ENCODE measurements around the gene ANKRD18A.
"Not testable (repeated sequence)": the region's sequence is repeated elsewhere in the genome, so short reads cannot be mapped to it uniquely, and the experiment has no call there.

ANKRD18A gene

DNA sequence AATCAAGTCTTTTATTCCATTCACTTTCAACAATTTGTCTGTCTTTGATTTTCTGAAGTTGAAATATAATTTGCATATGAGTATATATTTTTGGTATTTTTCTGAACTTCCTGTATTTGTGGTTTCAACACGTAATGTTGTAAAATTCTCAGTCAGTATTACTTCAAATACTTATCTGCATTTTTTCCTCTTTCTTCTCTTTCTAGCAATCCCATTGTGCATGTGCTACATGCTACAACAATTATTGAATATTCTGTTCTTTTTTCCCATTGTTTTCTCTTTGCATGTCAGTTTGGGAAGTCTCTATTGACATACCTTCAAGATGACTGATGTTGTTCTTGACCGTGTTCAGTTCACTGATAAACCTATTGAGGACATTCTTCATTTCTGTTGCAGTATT lies 5.6 kb upstream of the ANKRD18A start:
- DNase-seq (ENCODE audit: low read depth in 2 of 2): no peak

DNA sequence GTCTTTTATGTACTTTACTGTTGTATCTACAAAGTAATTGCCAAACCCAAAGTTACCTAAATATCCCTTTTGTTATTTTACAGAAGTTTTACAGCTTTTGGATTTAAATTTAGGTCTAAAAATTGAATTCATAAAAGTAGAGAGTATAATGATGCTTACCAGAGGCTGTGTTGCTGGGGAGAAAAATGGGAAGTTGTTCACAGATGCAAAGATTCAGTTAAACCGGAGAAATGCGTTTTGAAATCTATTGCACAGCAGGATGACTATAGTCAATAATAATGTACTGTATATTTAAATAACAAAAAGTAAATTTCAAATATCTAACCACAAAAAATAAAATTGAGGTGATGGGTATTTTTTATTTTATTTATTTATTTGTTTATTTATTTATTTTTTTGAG lies 2.6 kb upstream of the ANKRD18A start:
- no peak for DNase-seq (ENCODE audit: low read depth in 2 of 2)

DNA sequence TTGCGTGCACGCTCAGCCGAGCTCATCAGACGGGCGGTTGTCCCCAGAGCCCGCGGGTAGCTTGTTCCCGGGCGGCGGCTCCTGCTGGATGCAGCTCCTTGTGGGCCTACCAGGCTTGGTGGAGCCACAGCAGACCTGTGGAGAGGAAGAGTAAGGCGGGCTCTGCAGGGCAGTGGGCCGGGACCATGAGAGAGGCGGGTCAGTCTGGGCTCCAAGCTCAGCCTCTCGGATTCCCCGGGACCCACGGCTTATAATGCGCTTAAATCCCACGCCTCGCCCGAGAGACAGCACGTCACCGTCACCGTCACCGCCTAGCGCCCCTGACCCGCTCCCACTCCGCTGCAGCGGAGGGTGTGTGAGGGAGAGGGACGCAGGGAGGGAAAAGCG lies 1.9 kb upstream of the ANKRD18A start:
- DNase-seq (ENCODE audit: low read depth in 2 of 2): peak in 1 of 2 experiments; percentile 7

DNA sequence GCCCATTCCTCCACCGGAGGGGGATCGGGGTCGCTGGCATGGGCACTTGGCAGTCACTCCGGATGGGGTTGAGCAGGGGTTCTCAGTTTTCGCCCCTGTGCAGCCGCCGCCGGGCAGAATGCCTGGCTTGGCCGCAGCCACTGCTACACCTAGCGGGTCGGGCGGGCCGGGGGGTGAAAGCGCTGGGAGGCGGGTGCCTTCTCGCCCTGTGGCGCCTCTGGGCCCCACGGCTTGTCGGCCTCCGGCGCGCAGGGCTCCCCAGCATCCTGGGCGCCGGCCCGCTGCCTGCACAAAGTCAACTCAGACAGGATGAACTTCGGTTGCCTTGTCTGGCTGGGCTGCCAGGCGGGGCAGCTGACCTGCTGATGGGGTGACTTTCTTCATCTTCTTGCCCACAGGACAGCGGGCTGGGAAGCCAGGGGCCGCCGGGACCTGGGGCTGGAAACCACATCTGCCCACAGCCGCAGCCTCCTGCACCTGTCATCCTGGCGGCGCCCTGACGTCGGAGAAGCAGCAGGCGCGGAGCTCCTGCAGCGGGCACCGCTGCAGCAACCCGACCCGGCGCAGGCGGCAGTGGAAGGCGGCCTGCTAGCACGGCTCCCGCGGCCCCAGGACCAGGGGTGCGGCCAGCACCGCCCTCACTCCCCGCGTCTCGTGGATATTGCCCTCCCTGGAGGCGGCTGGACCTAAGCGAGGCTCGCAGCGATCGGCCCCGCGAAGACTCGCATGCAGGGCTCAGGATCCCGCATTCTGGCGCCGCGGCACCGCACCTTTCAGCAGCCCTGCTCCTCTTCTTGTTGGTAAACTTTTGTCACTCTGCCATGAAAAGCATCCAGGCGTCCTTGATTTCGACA lies 1.3 kb upstream of the ANKRD18A start:
- DNase-seq (ENCODE audit: low read depth in 2 of 2): peak in 1 of 2 experiments; percentile 26

DNA sequence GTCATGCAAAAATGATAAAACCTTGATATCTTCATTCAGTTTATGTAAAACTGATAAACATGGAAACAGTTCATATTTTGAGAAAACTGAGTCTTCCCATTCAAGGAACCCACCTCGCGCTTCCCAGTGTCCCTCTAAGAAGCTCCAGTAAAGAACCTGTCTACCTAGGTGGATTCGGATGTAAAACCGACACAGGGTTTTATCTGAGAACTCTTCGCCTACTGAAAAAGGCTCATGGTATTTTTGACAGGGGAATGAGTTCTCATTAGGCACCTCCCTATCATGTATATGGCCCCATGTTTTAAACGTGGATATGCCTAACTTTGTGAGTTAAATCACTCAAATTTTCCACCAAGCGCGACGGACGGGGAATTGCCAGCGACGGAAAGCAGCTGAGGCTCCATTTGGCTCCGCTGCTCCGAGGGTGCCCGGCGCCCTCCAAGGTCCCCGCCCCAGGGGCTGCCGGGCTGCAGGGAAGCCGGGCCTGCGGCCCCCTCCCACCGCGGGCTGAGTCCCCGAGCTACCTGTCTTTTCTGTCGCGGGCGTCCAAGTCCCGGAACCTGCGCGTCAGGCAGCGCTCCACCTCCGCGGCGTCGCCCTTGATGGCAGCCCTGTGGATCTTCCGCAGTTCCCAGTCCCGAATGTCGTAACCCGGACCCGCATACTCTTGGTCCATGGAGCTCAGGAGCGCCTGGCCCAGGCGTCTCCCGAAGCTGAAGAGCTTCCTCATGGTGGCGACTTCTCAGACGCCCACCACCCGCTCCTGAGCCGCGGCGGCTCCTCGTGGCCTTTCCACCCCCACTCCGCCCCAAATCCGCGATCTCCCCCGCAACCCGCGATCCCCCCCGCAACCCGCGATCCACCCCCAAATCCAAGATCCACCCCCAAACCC lies 594 bp downstream of the ANKRD18A start:
- DNase-seq (ENCODE audit: low read depth in 2 of 2): peak in 1 of 2 experiments; percentile 37

DNA sequence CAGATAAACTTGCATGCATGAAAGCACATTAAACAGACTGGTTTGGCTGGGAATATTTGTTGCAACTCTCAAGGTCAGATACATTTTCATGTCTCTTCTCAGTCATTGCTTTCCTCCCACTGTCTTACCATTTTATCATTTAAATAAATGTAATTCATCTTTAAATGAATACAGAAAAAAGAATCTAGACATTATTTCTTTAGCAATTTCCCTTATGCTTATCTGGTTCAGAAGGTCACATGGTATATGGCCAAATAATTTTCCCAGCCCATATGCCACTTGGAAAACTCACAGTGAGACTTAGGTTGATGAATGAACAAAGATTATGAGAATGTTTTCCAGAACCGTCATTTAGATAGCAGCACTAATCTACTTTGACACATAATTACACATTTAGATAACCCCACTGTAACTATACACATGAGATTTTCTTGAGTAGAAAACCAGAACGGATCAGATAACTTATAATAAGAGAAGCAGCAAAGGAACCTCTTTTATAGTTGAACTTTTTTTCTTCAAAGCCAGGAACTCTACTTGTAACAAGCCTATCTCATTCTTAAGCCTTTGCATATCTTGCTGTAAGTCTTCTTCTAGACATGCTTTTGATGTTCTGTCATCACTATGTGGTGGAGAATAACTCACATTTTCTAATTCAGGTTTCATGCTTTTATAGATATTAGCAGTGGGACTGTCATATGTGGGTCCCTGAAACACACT lies 22.2 kb downstream of the ANKRD18A start:
- DNase-seq (ENCODE audit: low read depth in 2 of 2): not testable (repeated sequence)

DNA sequence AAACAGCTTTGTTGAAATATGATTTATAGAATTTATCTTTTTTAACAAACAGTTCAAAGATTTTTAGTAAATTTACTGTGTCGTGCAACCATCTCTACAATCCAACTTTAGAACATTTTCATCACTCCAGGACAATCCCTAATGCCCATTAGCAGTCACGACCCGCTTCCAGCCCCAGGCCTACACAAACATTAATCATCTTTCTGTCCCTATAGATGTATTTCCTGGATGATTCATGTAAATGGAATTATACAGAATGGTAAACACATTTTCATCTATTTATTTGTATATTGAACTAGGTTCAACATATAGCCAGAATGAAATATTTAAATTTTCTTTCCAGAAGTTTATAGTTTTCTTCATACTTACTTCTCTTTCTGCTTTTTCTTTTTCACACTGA lies 25.3 kb downstream of the ANKRD18A start:
- DNase-seq (ENCODE audit: low read depth in 2 of 2): not testable (repeated sequence)

DNA sequence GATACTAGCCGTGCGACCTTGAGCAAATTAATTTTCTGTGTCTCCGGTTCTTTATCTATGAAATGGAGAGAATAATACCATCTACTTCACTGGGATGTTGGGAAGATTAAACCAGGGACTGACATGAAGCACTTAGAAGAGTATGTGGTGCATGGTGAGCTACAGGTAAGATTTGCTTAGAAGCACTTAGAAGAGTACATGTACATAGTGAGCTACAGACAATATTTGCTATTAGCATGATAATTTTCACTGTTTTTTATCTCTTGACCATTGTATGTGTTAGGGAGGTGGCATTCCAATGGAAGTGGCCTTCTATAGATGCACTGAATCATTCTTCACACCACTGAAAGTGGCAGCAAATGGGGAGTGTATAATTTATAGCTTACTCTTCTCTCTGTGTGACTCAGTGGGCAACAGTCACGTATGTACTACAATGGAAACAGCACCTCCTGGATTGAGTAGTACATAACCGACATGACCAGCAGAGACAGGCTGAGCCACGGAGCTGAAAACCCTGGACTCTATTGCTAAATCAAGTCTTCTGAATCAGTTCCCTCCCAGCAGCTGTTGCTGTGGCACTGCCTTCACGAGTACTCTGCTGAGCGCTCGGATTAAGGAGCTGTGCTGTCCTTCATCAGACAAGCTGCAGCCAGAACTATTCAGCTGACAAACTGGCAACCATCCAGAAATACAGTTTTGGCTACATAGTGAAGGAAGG lies 28.9 kb downstream of the ANKRD18A start:
- not testable (repeated sequence) for DNase-seq (ENCODE audit: low read depth in 2 of 2)

DNA sequence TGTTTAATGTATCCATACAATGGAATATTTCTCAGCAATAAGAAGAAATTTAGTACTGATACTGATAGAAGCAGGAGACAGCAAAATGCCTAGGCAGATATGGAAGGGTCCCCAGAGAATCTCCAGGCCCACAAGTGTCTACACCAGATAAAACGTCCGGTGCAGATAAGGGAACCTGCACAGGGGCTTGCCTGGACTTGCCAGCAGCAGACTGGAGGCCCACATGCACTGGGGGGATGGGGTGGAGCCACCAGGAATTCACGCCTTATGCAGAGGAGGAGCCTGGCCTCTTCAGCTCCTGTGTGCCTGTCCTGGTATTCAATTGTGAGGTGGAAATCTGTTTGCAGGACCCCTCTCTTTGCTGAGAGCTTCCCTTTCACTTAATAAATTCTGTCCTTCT lies 36.6 kb downstream of the ANKRD18A start:
- not testable (repeated sequence) for DNase-seq (ENCODE audit: low read depth in 2 of 2)

DNA sequence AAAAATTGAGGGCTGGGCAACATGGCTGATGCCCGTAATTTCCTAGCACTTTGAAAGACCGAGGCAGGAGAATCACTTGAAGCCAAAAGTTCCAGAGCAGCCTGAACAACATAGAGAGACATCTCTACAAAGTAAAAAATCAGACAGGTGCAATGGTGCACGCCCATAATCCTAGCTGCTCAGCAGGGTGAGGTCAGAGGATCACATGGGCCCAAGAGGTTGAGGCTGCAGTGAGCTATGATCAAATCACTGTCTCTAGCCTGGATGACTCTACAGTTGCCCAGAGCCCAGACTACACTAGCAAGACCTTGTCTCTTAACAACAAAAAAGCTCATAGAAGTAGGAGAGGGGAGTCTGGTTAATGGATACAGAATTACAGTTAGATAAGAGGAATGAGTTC lies 40.3 kb downstream of the ANKRD18A start:
- DNase-seq (ENCODE audit: low read depth in 2 of 2): not testable (repeated sequence)

DNA sequence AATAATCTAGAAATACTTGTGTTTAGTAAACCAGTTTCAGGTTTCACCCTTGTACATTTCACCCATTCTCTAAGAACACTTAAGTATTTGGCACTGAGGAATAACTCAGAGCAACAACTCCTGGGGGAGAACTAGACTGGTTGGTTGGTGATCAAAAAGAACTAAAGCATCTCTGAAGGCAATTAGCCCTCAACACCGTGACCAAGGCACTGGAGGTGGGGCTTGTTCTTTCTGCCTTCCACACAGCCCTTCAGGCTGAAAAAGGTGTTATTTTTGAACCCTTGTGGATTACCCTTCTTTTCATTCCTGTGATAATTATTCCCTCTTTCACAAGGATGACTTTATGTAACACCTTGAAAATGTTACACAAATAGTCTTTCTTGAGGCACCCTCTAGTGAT lies 44.2 kb downstream of the ANKRD18A start:
- DNase-seq (ENCODE audit: low read depth in 2 of 2): not testable (repeated sequence)

DNA sequence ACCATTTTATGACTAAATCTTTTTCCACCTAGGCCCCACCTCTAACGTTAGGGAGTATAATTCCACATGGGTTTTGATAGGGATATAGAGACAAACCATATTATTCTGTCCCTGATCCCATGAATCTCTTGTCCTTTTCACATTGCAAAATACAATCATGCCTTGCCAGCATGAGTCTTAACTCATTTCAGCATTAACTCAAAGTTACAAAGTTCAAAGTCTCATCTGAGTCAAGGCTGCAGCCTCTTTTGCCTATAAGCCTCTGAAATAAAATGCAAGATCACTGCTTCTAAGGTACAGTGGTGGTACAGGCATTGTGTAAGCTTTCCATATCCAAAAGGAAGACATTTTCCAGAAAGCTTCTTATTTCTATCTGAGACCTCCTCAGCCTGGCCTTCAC lies 54.3 kb downstream of the ANKRD18A start:
- not testable (repeated sequence) for DNase-seq (ENCODE audit: low read depth in 2 of 2)

DNA sequence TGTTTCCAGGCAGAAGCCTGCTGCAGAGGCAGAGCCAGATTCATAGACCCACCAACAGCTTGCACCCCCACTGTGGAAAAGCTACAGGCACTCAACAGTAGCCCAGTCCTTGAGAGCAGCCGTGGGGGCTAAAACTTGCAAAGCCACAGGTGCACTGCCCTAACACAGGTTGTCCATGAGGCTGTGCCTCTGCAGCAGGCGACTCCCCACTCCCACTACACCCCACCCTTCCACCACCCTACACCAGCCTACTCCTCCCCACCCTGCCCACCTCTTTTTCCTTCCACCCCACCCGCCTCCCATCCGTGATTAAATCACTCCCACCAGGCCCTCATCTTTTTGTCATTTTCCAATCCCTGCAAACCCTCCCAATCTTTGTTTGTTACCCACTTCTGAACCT lies 55.2 kb downstream of the ANKRD18A start:
- not testable (repeated sequence) for DNase-seq (ENCODE audit: low read depth in 2 of 2)

DNA sequence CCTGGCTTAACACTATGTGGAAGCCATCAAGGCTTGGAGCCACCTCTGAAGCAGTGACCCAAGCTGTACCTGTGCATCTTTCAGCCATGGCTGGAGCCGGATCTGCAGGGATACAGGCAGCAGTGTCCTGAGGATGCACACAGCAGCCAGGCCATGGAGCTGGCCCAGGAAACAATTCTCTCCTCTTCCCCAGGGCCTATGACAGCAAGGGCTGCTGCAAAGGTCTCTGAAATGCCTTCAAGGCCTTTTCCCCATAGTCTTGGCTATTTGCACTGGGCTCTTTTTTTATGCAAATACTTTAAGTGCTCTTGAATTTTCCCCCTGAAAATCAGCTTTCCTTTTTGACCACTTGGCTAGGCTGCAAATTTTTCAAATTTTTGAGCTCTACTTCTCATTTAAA lies 56.5 kb downstream of the ANKRD18A start:
- not testable (repeated sequence) for DNase-seq (ENCODE audit: low read depth in 2 of 2)

DNA sequence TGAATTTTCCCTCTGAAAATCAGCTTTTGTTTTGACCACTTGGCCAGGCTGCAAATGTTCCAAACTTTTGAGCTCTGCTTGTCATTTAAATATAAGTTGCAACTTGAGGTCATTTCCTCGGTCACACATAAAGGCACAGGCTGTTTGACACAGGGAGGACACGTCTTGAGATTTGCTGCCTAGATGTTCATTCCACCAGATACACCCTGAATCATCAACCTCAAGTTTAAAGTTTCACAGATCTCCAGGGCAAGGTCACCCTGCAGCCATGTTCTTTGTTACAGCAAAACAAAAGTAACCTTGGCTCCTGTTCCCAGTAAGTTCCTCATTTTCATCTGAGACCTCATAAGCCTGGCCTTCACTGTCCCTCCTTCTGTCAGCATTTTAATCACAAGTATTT lies 59.3 kb downstream of the ANKRD18A start:
- not testable (repeated sequence) for DNase-seq (ENCODE audit: low read depth in 2 of 2)

DNA sequence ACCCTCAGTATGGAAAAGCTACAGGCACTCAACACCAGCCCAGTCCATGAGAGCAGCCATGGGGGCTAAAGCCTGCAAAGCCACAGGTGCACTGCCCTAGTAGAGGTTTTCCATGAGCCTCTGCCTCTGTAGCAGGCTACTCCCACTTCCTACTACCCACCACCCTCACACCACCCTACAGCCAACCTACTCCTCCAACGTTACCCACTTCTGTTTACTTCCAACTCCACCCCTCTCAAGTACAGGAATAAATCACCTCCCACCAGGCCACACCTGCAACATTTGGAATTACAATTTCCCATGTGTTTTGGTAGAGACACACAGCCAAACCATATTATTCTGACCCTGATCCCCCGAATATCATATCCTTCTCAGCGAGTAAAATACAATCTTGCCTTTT lies 61.2 kb downstream of the ANKRD18A start:
- DNase-seq (ENCODE audit: low read depth in 2 of 2): not testable (repeated sequence)

DNA sequence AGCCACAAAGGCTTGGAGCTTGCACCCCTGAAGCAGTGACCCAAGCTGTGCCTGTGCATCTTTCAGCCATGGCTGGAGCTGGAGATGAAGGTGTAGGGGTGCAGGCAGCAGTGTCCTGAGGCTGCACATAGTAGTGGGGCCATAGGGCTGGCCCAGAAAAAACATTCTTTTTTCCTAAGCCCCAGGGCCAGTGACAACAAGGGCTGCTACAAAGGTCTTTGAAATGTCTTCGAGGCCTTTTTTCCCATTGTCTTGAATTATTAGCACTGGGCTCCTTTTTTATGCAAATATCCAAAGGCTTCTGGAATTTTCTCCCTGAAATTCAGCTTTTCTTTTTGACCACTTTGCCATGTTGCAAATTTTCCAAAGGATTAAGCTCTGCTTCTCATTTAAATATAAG lies 62.6 kb downstream of the ANKRD18A start:
- not testable (repeated sequence) for DNase-seq (ENCODE audit: low read depth in 2 of 2)

DNA sequence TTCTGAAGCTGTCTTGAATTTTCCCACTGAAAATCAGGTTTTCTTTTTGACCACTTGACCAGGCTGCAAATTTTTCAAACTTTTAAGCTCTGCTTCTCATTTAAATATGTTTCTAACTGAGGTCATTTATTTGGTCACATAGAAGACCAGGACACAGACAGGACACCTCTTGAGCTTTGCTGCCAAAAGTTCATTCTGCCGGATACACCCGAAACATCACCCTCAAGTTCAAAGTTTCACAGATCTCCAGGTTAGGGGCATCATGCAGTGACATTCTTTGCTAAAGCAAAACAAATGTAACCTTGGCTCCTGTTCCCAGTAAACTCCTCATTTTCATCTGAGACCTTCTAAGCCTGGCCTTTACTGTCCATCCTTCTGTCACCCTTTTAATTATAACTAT lies 65.4 kb downstream of the ANKRD18A start:
- DNase-seq (ENCODE audit: low read depth in 2 of 2): not testable (repeated sequence)

DNA sequence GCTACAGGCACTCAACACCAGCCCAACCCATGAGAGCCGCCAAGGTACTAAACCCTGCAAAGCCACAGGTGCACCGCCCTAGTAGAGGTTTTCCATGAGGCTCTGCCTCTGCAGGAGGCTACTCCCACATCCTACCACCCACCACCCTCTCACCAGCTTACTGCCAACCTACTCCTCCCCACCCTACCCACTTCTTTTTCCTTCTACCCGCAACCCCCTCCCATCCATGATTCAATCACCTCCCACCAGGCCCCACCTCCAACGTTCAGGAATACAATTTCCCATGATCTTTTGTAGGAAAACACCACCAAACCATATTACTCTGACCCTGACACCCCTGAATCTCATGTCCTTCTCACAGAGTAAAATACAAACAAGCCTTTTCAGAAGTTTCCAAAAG lies 67.4 kb downstream of the ANKRD18A start:
- DNase-seq (ENCODE audit: low read depth in 2 of 2): not testable (repeated sequence)

DNA sequence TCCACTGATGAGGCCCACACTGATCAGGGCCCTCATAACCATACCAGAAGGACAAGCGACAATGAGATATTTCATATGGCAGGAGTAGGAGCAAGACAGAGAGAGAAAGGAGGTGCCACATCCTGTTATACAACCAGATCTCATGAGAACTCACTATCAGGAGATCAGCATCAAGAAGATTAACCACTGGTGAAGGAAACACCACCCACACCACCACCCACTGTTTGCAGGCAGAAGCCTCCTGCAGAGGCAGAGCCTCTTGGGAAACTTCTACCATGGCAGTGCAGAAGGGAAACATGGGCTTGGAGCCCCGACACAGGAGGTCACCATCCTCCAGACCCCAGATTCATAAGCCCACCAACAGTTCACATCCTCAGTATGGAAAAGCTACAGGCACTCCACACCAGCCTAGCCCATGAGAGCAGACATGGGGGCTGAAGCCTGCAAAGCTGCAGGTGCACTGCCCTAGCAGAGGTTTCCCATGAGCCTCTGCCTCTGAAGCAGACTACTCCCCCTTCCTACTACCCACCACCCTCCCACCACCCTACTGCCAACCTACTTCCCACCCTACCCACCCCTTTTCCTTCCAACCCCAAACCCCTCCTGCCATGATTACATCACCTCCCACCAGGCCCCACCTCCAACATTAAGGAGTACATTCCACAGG lies 73.8 kb downstream of the ANKRD18A start:
- peak in 1 of 2 experiments; percentile 31 for DNase-seq (ENCODE audit: low read depth in 2 of 2)

DNA sequence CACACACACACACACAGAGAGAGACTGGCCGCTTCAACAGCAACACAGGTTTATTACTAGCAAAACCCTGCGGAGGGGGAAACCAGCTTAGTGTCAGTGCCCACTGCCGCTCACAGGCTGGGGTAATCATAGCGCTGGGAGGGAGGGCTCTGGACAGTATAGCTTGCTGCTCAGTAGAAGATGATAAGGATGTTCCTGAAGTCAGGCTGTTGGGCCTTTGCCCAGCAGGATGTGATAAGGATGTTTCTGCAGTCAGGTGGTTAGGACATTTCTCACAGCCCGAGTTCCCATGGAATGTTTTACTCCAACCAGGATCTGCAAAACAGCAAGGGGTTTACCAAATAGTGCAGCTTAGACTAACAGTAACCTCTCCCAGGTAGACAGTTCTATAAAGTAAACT lies 79.9 kb downstream of the ANKRD18A start:
- DNase-seq (ENCODE audit: low read depth in 2 of 2): not testable (repeated sequence)
